SW480 (cell line): ENCODE measurements around the gene BICD1.
A peak's percentile ranks its signal among the peaks of the same experiment; 100 is the strongest.

Source experiments
- DNase-seq: peaks from one replicate; pipeline ENCODE4 v3.0.0-alpha.2; 2016; ENCODE audit warnings: low spot score

The BICD1 gene

GRCh38 chr12:32344047-32344446 lies 237.4 kb downstream of the BICD1 start:
- DNase-seq: peak; percentile 26

GRCh38 chr12:32353540-32353939 lies 246.9 kb downstream of the BICD1 start:
- no peak for DNase-seq

GRCh38 chr12:32357601-32358249 lies 251.1 kb downstream of the BICD1 start:
- no peak for DNase-seq

- DNase-seq: no peak
Measured at GRCh38 chr12:32360956-32361355, 254.3 kb downstream of the BICD1 start.

GRCh38 chr12:32362892-32363291 lies 256.2 kb downstream of the BICD1 start:
- no peak for DNase-seq

GRCh38 chr12:32365473-32366064 lies 258.9 kb downstream of the BICD1 start:
- DNase-seq: peak; percentile 81

GRCh38 chr12:32366714-32367113 lies 260.1 kb downstream of the BICD1 start:
- no peak for DNase-seq

- DNase-seq: no peak
Measured at GRCh38 chr12:32367381-32367780, 260.7 kb downstream of the BICD1 start.

GRCh38 chr12:32369202-32369601 lies 262.6 kb downstream of the BICD1 start:
- DNase-seq: no peak

- no peak for DNase-seq
Measured at GRCh38 chr12:32377344-32378055, 270.9 kb downstream of the BICD1 start.

GRCh38 chr12:32379213-32379612 lies 272.6 kb downstream of the BICD1 start:
- no peak for DNase-seq

GRCh38 chr12:32379667-32380066 lies 273.0 kb downstream of the BICD1 start:
- no peak for DNase-seq

- DNase-seq: no peak
Measured at GRCh38 chr12:32382226-32382625, 275.6 kb downstream of the BICD1 start.

GRCh38 chr12:32390572-32391219 lies 284.0 kb downstream of the BICD1 start:
- DNase-seq: no peak

- DNase-seq: no peak
Measured at GRCh38 chr12:32395026-32395425, 288.4 kb downstream of the BICD1 start.

GRCh38 chr12:32397696-32398095 lies 291.0 kb downstream of the BICD1 start:
- DNase-seq: no peak

- DNase-seq: no peak
Measured at GRCh38 chr12:32398181-32398580, 291.5 kb downstream of the BICD1 start.

GRCh38 chr12:32398816-32399369 lies 292.2 kb downstream of the BICD1 start:
- peak; percentile 33 for DNase-seq

GRCh38 chr12:32399370-32400113 lies 292.9 kb downstream of the BICD1 start, which contains the start of gene FGD4:
TSS of gene FGD4 (plus strand) at chr12:32399558.
- DNase-seq: peak; percentile 95

- DNase-seq: peak; percentile 49
Measured at GRCh38 chr12:32400114-32400672, 293.5 kb downstream of the BICD1 start.

GRCh38 chr12:32400866-32401265 lies 294.2 kb downstream of the BICD1 start:
- DNase-seq: no peak
